Measurements from ENCODE around the gene ADAM12.
"Not testable (repeated sequence)": the region's sequence is repeated elsewhere in the genome, so short reads cannot be mapped to it uniquely, and the experiment has no call there.

The ADAM12 gene

GRCh38 chr10:126369125-126369710 is 19.1 kb downstream of the ADAM12 start:
- Mint-ChIP-seq H3K9me3 (peaks cover under 1 to 3% of the 10 kb centered on the region in 2 donors), H3K4me3 (no peak overlapping the region), H3K27ac (no peak overlapping the region), H3K27me3 (no peaks in the 10 kb centered on the region), H3K4me1 (no peaks in the 10 kb centered on the region)
- ATAC-seq (no peak), DNase-seq (no peak)

- Mint-ChIP-seq H3K4me3 (no peak overlapping the region), H3K27ac (no peak overlapping the region), H3K9me3 (peaks cover 20 to 50% of the 10 kb centered on the region in 2 donors), H3K27me3 (peaks cover 8% of the 10 kb centered on the region), H3K4me1 (no peaks in the 10 kb centered on the region)
- ATAC-seq (no peak), DNase-seq (no peak)
Observed at GRCh38 chr10:126357169-126357568, 31.1 kb downstream of the ADAM12 start.

GRCh38 chr10:126353666-126354065 is 34.6 kb downstream of the ADAM12 start:
- H3K27ac Mint-ChIP-seq = no peak overlapping the region
- peaks cover 9% of the 10 kb centered on the region for H3K27me3 Mint-ChIP-seq
- no peak for DNase-seq
- no peaks in the 10 kb centered on the region for H3K4me1 Mint-ChIP-seq
- ATAC-seq = no peak
- no peak overlapping the region for H3K4me3 Mint-ChIP-seq
- H3K9me3 Mint-ChIP-seq = peaks cover 13 to 36% of the 10 kb centered on the region in 2 donors

- Mint-ChIP-seq H3K4me3 (no peak overlapping the region), H3K27me3 (peaks cover 9% of the 10 kb centered on the region), H3K27ac (no peak overlapping the region), H3K9me3 (peaks cover 9 to 32% of the 10 kb centered on the region in 2 donors), H3K4me1 (no peaks in the 10 kb centered on the region)
- DNase-seq (no peak), ATAC-seq (no peak)
Observed at GRCh38 chr10:126352453-126352852, 35.8 kb downstream of the ADAM12 start.

- ATAC-seq (peak; percentile 20), DNase-seq (no peak)
- H3K9me3 Mint-ChIP-seq = peaks cover 3 to 20% of the 10 kb centered on the region in 2 donors
- H3K4me1 Mint-ChIP-seq = no peaks in the 10 kb centered on the region
- H3K27ac Mint-ChIP-seq = no peak overlapping the region
- H3K27me3 Mint-ChIP-seq = peaks cover 9% of the 10 kb centered on the region
- no peak overlapping the region for H3K4me3 Mint-ChIP-seq
Observed at GRCh38 chr10:126351021-126351420, 37.3 kb downstream of the ADAM12 start.

GRCh38 chr10:126350216-126350992 is 37.9 kb downstream of the ADAM12 start:
- Mint-ChIP-seq H3K27me3 (peaks cover 9% of the 10 kb centered on the region), H3K4me1 (no peaks in the 10 kb centered on the region), H3K27ac (no peak overlapping the region), H3K9me3 (peaks cover 4 to 20% of the 10 kb centered on the region in 2 donors), H3K4me3 (no peak overlapping the region)
- ATAC-seq = no peak
- no peak for DNase-seq

- peaks cover 4 to 18% of the 10 kb centered on the region in 2 donors for H3K9me3 Mint-ChIP-seq
- DNase-seq (no peak), ATAC-seq (no peak)
- no peak overlapping the region for H3K27ac Mint-ChIP-seq
- peaks cover 9% of the 10 kb centered on the region for H3K27me3 Mint-ChIP-seq
- no peak overlapping the region for H3K4me3 Mint-ChIP-seq
- H3K4me1 Mint-ChIP-seq = no peaks in the 10 kb centered on the region
Observed at GRCh38 chr10:126349676-126350075, 38.6 kb downstream of the ADAM12 start.

- H3K9me3 Mint-ChIP-seq = peaks cover 4 to 18% of the 10 kb centered on the region in 2 donors
- H3K27ac Mint-ChIP-seq = no peak overlapping the region
- no peak for ATAC-seq
- no peak for DNase-seq
- H3K4me3 Mint-ChIP-seq = no peak overlapping the region
- H3K27me3 Mint-ChIP-seq = peaks cover 9% of the 10 kb centered on the region
- no peaks in the 10 kb centered on the region for H3K4me1 Mint-ChIP-seq
Observed at GRCh38 chr10:126349101-126349500, 39.2 kb downstream of the ADAM12 start.

GRCh38 chr10:126343496-126343895 is 44.8 kb downstream of the ADAM12 start:
- H3K4me1 Mint-ChIP-seq, H3K27ac Mint-ChIP-seq, ATAC-seq, H3K4me3 Mint-ChIP-seq, DNase-seq, H3K27me3 Mint-ChIP-seq: not testable (repeated sequence)
- peaks cover 16 to 27% of the 10 kb centered on the region in 2 donors for H3K9me3 Mint-ChIP-seq

- peaks cover 9% of the 10 kb centered on the region for H3K27me3 Mint-ChIP-seq
- DNase-seq (no peak), ATAC-seq (no peak)
- H3K27ac Mint-ChIP-seq = no peak overlapping the region
- no peak overlapping the region for H3K4me3 Mint-ChIP-seq
- peaks cover 16 to 27% of the 10 kb centered on the region in 2 donors for H3K9me3 Mint-ChIP-seq
- no peaks in the 10 kb centered on the region for H3K4me1 Mint-ChIP-seq
Observed at GRCh38 chr10:126342680-126343079, 45.6 kb downstream of the ADAM12 start.

GRCh38 chr10:126341491-126341890 is 46.8 kb downstream of the ADAM12 start:
- DNase-seq = no peak
- Mint-ChIP-seq H3K9me3 (peaks cover 16 to 35% of the 10 kb centered on the region in 2 donors), H3K4me3 (no peak overlapping the region), H3K4me1 (no peaks in the 10 kb centered on the region), H3K27ac (no peak overlapping the region), H3K27me3 (peaks cover 9% of the 10 kb centered on the region)
- no peak for ATAC-seq

- no peak overlapping the region for H3K27ac Mint-ChIP-seq
- ATAC-seq = no peak
Observed at GRCh38 chr10:126337251-126337810, 50.9 kb downstream of the ADAM12 start.

GRCh38 chr10:126336801-126337200 is 51.5 kb downstream of the ADAM12 start:
- H3K27me3 Mint-ChIP-seq = peaks cover 9% of the 10 kb centered on the region
- H3K27ac Mint-ChIP-seq = no peak overlapping the region
- DNase-seq (no peak), ATAC-seq (no peak)
- H3K4me3 Mint-ChIP-seq = no peak overlapping the region
- H3K4me1 Mint-ChIP-seq = no peaks in the 10 kb centered on the region
- H3K9me3 Mint-ChIP-seq = peaks cover 11 to 27% of the 10 kb centered on the region in 2 donors

More at GRCh38 chr10:126337251-126337810, 50.9 kb downstream of the ADAM12 start:
- Mint-ChIP-seq H3K4me3 (no peak overlapping the region), H3K4me1 (no peaks in the 10 kb centered on the region), H3K27me3 (peaks cover 9% of the 10 kb centered on the region), H3K9me3 (peaks cover 11 to 27% of the 10 kb centered on the region in 2 donors)
- no peak for DNase-seq

GRCh38 chr10:126334272-126334671 is 54.0 kb downstream of the ADAM12 start:
- Mint-ChIP-seq H3K4me3 (no peak overlapping the region), H3K27ac (no peak overlapping the region), H3K27me3 (no peaks in the 10 kb centered on the region), H3K9me3 (peaks cover 5 to 15% of the 10 kb centered on the region in 2 donors), H3K4me1 (no peaks in the 10 kb centered on the region)
- no peak for ATAC-seq
- no peak for DNase-seq

- peaks cover 0 to 9% of the 10 kb centered on the region in 2 donors for H3K9me3 Mint-ChIP-seq
- no peaks in the 10 kb centered on the region for H3K4me1 Mint-ChIP-seq
- ATAC-seq (no peak), DNase-seq (no peak)
- H3K27ac Mint-ChIP-seq = no peak overlapping the region
- H3K4me3 Mint-ChIP-seq = no peak overlapping the region
- H3K27me3 Mint-ChIP-seq = no peaks in the 10 kb centered on the region
Observed at GRCh38 chr10:126332576-126332975, 55.7 kb downstream of the ADAM12 start.

GRCh38 chr10:126331101-126331500 is 57.2 kb downstream of the ADAM12 start:
- Mint-ChIP-seq H3K4me1 (no peaks in the 10 kb centered on the region), H3K4me3 (no peak overlapping the region), H3K27ac (no peak overlapping the region), H3K9me3 (peaks cover 0 to 7% of the 10 kb centered on the region in 2 donors), H3K27me3 (no peaks in the 10 kb centered on the region)
- ATAC-seq = no peak
- DNase-seq = no peak

All from stimulated activated naive CD8-positive, alpha-beta T cell treated with anti-CD3 and anti-CD28 coated beads, Interleukin-15, amount 100 ng/mL, for 72 hours (primary cell).